MM.1S (cell line): ENCODE data around the gene SLC31A2.

Experiments used
- DNase-seq: peaks from one replicate; pipeline ENCODE4 v3.0.0-alpha.2; 2015
- H2AFZ ChIP-seq: fragments of 300-600 bp; sonication (generic); 2 replicates; pipeline ENCODE4 v1.6.0; 2016; ENCODE audit warnings: antibody characterized with exemption, low read length
- H3F3A ChIP-seq: fragments of 300-600 bp; sonication (generic); 2 replicates; pipeline ENCODE4 v1.6.1; 2016; ENCODE audit warnings: mild to moderate bottlenecking, antibody characterized with exemption, low read length, moderate library complexity, mixed read lengths; ENCODE audit not compliant: insufficient read depth
- H3K27ac ChIP-seq: fragments of 300-600 bp; sonication (generic); 2 replicates; pipeline ENCODE4 v1.5.1; 2016; ENCODE audit warnings: mild to moderate bottlenecking, low read length
- H3K27me3 ChIP-seq: fragments of 300-600 bp; sonication (generic); replicated peaks from 2 replicates; pipeline ENCODE4 v1.6.0; 2016; ENCODE audit warnings: low read length; ENCODE audit not compliant: insufficient read depth
- H3K36me3 ChIP-seq: fragments of 300-600 bp; sonication (generic); replicated peaks from 2 replicates; pipeline ENCODE4 v1.6.1; 2016; ENCODE audit warnings: mild to moderate bottlenecking, low read length, mixed read lengths; ENCODE audit not compliant: insufficient read depth
- H3K4me1 ChIP-seq: fragments of 300-600 bp; sonication (generic); 2 replicates; pipeline ENCODE4 v1.6.1; 2016; ENCODE audit warnings: low read length, mixed read lengths
- H3K4me2 ChIP-seq: fragments of 300-600 bp; sonication (generic); 2 replicates; pipeline ENCODE4 v1.6.0; 2016; ENCODE audit warnings: low read depth, low read length
- H3K4me3 ChIP-seq: fragments of 300-600 bp; sonication (generic); 2 replicates; pipeline ENCODE4 v1.5.1; 2016; ENCODE audit warnings: low read length, mixed read lengths
- H3K79me2 ChIP-seq: fragments of 300-600 bp; sonication (generic); 2 replicates; pipeline ENCODE4 v1.6.1; 2016; ENCODE audit warnings: mixed run types, low read length, mixed read lengths
- H3K9ac ChIP-seq: fragments of 300-600 bp; sonication (generic); 2 replicates; pipeline ENCODE4 v1.6.1; 2016; ENCODE audit warnings: low read length, mixed read lengths
- H3K9me2 ChIP-seq: fragments of 300-600 bp; sonication (generic); replicated peaks from 2 replicates; pipeline ENCODE4 v1.6.1; 2016; ENCODE audit warnings: mild to moderate bottlenecking, low read length, mixed read lengths; ENCODE audit not compliant: insufficient read depth
- H3K9me3 ChIP-seq: fragments of 300-600 bp; sonication (generic); replicated peaks from 2 replicates; pipeline ENCODE4 v1.6.1; 2016; ENCODE audit warnings: mild to moderate bottlenecking, low read length, mixed read lengths; ENCODE audit not compliant: insufficient read depth
- H4K20me1 ChIP-seq: fragments of 300-600 bp; sonication (generic); 2 replicates; pipeline ENCODE4 v1.6.1; 2016; ENCODE audit warnings: mild to moderate bottlenecking, low read length, moderate library complexity, mixed read lengths; ENCODE audit not compliant: insufficient read depth
- EZH2 ChIP-seq: fragments of 300-600 bp; sonication (generic); optimal IDR thresholded peaks from 2 replicates; pipeline ENCODE3; 2017; ENCODE audit warnings: low read depth, mild to moderate bottlenecking, antibody characterized with exemption, low read length, mixed read lengths
- EZH2phosphoT487 ChIP-seq: fragments of 300-600 bp; sonication (generic); IDR thresholded peaks from 2 replicates; pipeline ENCODE4 v1.6.1; 2018; ENCODE audit warnings: antibody characterized with exemption, low read length
- TF ChIP-seq, protein P1 (sequence below): fragments of 300-600 bp; sonication (generic); IDR thresholded peaks from 2 replicates; pipeline ENCODE4 v1.5.1; 2016; ENCODE audit warnings: antibody characterized with exemption, low read length, mixed read lengths

The SLC31A2 gene

DNA sequence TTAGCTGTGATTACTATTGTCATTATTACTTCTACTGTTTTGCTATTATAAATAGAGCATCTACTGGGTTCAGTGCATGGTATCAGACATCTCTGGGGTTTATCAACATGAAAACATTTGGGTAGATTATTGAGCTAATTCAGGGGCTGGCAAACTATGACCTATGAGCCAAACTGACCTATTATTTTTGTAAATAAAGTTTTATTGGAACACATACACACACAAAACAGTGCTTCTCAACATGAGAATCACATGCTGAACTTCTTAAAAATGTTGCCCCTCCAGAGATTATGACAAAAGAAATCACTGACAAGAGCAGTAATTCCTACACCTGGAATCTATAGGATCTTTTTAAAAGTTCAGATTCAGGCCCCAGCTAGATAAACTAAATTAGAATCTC, 30.4 kb downstream of the SLC31A2 start:
- H3K27ac ChIP-seq: no peak overlapping the region
- no peak overlapping the region for H3K4me3 ChIP-seq
- peaks cover 27% of the 10 kb centered on the region for H3K36me3 ChIP-seq
- no peak for DNase-seq
- no peak overlapping the region for H3K9ac ChIP-seq
- H3K9me2 ChIP-seq: no peaks in the 10 kb centered on the region
- H4K20me1 ChIP-seq: no peaks in the 10 kb centered on the region
- no peaks in the 10 kb centered on the region for H3K9me3 ChIP-seq
- no peak overlapping the region for H3K4me2 ChIP-seq
- no peaks in the 10 kb centered on the region for H3K27me3 ChIP-seq
- no peak overlapping the region for H2AFZ ChIP-seq
- TF ChIP-seq, protein P1, sequence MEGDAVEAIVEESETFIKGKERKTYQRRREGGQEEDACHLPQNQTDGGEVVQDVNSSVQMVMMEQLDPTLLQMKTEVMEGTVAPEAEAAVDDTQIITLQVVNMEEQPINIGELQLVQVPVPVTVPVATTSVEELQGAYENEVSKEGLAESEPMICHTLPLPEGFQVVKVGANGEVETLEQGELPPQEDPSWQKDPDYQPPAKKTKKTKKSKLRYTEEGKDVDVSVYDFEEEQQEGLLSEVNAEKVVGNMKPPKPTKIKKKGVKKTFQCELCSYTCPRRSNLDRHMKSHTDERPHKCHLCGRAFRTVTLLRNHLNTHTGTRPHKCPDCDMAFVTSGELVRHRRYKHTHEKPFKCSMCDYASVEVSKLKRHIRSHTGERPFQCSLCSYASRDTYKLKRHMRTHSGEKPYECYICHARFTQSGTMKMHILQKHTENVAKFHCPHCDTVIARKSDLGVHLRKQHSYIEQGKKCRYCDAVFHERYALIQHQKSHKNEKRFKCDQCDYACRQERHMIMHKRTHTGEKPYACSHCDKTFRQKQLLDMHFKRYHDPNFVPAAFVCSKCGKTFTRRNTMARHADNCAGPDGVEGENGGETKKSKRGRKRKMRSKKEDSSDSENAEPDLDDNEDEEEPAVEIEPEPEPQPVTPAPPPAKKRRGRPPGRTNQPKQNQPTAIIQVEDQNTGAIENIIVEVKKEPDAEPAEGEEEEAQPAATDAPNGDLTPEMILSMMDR: no peak
- TF ChIP-seq EZH2 (no peak), EZH2phosphoT487 (no peak)
- no peaks in the 10 kb centered on the region for H3F3A ChIP-seq
- H3K79me2 ChIP-seq: no peaks in the 10 kb centered on the region
- peaks cover 11% of the 10 kb centered on the region for H3K4me1 ChIP-seq

DNA sequence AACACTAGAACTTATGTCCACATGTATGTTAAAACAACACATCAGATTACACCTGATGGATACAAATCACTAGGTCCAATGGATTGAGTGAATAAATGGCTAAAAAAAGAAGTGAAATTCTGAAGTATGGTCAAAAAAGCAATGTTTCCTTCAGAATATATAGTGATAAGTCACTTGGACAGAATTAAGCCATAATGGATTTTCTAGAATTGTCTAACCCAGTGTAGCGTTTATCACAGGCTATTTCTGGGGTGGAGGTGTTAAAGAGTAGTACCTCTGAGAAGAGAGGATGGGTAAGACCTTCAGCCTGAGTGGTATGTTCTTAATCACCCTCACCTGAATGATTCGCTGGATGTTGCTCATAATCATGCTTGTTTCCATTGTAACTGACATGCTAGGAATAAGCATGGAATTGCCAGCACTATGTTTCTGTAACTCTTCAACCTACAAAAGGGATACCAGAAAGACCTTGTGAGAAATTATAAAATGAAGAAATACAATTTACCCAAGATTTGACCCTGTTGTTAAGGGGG, 33.2 kb downstream of the SLC31A2 start:
- Histone ChIP-seq H3K9me3 (no peaks in the 10 kb centered on the region), H3K27ac (no peak overlapping the region), H3K4me1 (peaks cover 11% of the 10 kb centered on the region), H3K36me3 (peaks cover 23% of the 10 kb centered on the region; the same call in 1 of the 2 replicates), H3K79me2 (no peaks in the 10 kb centered on the region), H3K4me3 (no peak overlapping the region), H3K4me2 (no peak overlapping the region), H4K20me1 (no peaks in the 10 kb centered on the region), H3K9ac (no peak overlapping the region), H3K9me2 (no peaks in the 10 kb centered on the region), H3K27me3 (no peaks in the 10 kb centered on the region), H2AFZ (no peak overlapping the region), H3F3A (no peaks in the 10 kb centered on the region)
- no peak for TF ChIP-seq EZH2
- TF ChIP-seq, protein P1: no peak
- no peak for TF ChIP-seq EZH2phosphoT487
- no peak for DNase-seq

DNA sequence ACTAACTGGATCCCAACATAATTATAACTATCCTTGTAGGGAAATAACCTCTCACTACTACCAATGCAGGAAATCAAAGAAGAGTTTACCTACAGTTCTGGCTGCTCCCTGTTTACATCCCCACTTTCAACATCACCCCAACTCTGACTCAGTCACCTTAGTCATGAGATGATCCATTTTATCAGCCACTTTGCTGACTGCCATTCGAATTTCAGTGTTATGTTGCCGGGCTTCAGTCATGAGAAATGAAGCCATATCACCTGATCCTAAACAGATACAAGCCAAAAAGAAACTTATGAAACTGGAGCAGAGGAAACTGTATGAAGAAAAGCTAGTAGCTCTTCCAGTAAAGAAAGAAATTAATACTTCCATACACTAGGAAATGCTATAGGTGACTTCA, 33.7 kb downstream of the SLC31A2 start:
- Histone ChIP-seq H3K9me3 (no peaks in the 10 kb centered on the region), H3K79me2 (no peaks in the 10 kb centered on the region), H3K9me2 (no peaks in the 10 kb centered on the region), H4K20me1 (no peaks in the 10 kb centered on the region), H3K27me3 (no peaks in the 10 kb centered on the region), H3K4me2 (no peak overlapping the region), H3K4me3 (no peak overlapping the region), H3K27ac (no peak overlapping the region), H3K36me3 (peaks cover 23% of the 10 kb centered on the region; the same call in 1 of the 2 replicates), H3K4me1 (peaks cover 11% of the 10 kb centered on the region), H3F3A (no peaks in the 10 kb centered on the region), H2AFZ (no peak overlapping the region), H3K9ac (no peak overlapping the region)
- TF ChIP-seq, protein P1: no peak
- TF ChIP-seq EZH2phosphoT487 (no peak), EZH2 (no peak)
- DNase-seq: no peak
